Measurements from ENCODE around the gene ETV4.

- TF ChIP-seq CTCF (IDR thresholded peaks at IDR 0.05) (no peak), POLR2AphosphoS5 (IDR thresholded peaks at IDR 0.05) (no peak)
These were observed 27.6 kb upstream of the ETV4 start for GRCh38 chr17:43573579-43574321.
